T-helper 17 cell (primary cell): ENCODE measurements around the gene EMID1. TPM values are rescaled to one million over a fixed set of nuclear protein-coding genes. Genes with fewer than 3 reads are reported as not detected.

Experiments used
- ATAC-seq: fragments of 150-1000 bp; cut with Tn5 transposase; 2 replicates; pipeline ENCODE4 v1.10.0; 2021; ENCODE audit warnings: mild to moderate bottlenecking, moderate library complexity
- DNase-seq, 3 donors: peaks; one replicate each; pipeline versions ENCODE4 v3.0.0 to v3.0.0-alpha.2; 2020 to 2021
- H3K9me3 ChIP-seq: one replicate; pipeline ENCODE4 v1.7.0; 2013; ENCODE audit warnings: low read length, mild to moderate bottlenecking; ENCODE audit not compliant: control insufficient read depth, poor library complexity, severe bottlenecking
- H3K27ac Mint-ChIP-seq: one replicate; pipeline ENCODE4 v1.8.0; 2022; ENCODE audit warnings: mild to moderate bottlenecking, moderate library complexity, mixed read lengths
- H3K27me3 Mint-ChIP-seq: one replicate; pipeline ENCODE4 v1.8.0; 2022; ENCODE audit warnings: mixed read lengths
- H3K36me3 Mint-ChIP-seq: one replicate; pipeline ENCODE4 v1.8.0; 2022; ENCODE audit warnings: low read depth, mixed read lengths
- H3K4me1 Mint-ChIP-seq: one replicate; pipeline ENCODE4 v1.8.0; 2022; ENCODE audit warnings: mild to moderate bottlenecking, mixed read lengths
- H3K4me3 Mint-ChIP-seq: one replicate; pipeline ENCODE4 v1.8.0; 2022; ENCODE audit warnings: mild to moderate bottlenecking, moderate library complexity, mixed read lengths
- total RNA-seq, 4 donors: library from RNA in 2 of 4; stranded (reverse) in 2 of 4; gene quantifications; one replicate each; pipeline ENCODE4 v1.2.3 and lab custom pipeline; 2022 to 2026

The EMID1 gene
- total RNA-seq, 2 donors from 2014 or later, result not detected

- no peak for ATAC-seq
- no peak for DNase-seq
- H3K27ac Mint-ChIP-seq, result no peak overlapping the region
- no peak overlapping the region for H3K4me3 Mint-ChIP-seq
- no peaks in the 10 kb centered on the region for H3K9me3 ChIP-seq
- peaks cover 3% of the 10 kb centered on the region for H3K4me1 Mint-ChIP-seq
- peaks cover 2% of the 10 kb centered on the region for H3K36me3 Mint-ChIP-seq
- H3K27me3 Mint-ChIP-seq, result peaks cover 14% of the 10 kb centered on the region
Measured at GRCh38 chr22:29183971-29184848, 21.5 kb upstream of the EMID1 start.

GRCh38 chr22:29184849-29185490 is 20.7 kb upstream of the EMID1 start:
- Mint-ChIP-seq H3K27me3 (peaks cover 14% of the 10 kb centered on the region), H3K4me3 (no peak overlapping the region), H3K27ac (no peak overlapping the region), H3K36me3 (peaks cover 2% of the 10 kb centered on the region), H3K4me1 (peaks cover 3% of the 10 kb centered on the region)
- no peak for ATAC-seq
- DNase-seq, result no peak
- no peaks in the 10 kb centered on the region for H3K9me3 ChIP-seq

- peaks cover 2% of the 10 kb centered on the region for H3K36me3 Mint-ChIP-seq
- H3K4me3 Mint-ChIP-seq, result no peak overlapping the region
- ATAC-seq, result no peak
- H3K4me1 Mint-ChIP-seq, result peaks cover 3% of the 10 kb centered on the region
- DNase-seq, result no peak
- no peak overlapping the region for H3K27ac Mint-ChIP-seq
- no peaks in the 10 kb centered on the region for H3K9me3 ChIP-seq
- H3K27me3 Mint-ChIP-seq, result peaks cover 8% of the 10 kb centered on the region
Measured at GRCh38 chr22:29186302-29186701, 19.4 kb upstream of the EMID1 start.

GRCh38 chr22:29187831-29188230 is 17.9 kb upstream of the EMID1 start:
- peaks cover 8% of the 10 kb centered on the region for H3K27me3 Mint-ChIP-seq
- H3K27ac Mint-ChIP-seq, result no peak overlapping the region
- H3K36me3 Mint-ChIP-seq, result peaks cover 2% of the 10 kb centered on the region
- peaks cover 3% of the 10 kb centered on the region for H3K4me1 Mint-ChIP-seq
- no peak for ATAC-seq
- DNase-seq, result no peak
- no peak overlapping the region for H3K4me3 Mint-ChIP-seq
- no peaks in the 10 kb centered on the region for H3K9me3 ChIP-seq

GRCh38 chr22:29190051-29190450 is 15.6 kb upstream of the EMID1 start:
- H3K27ac Mint-ChIP-seq, result no peak overlapping the region
- H3K4me3 Mint-ChIP-seq, result no peak overlapping the region
- peaks cover 3% of the 10 kb centered on the region for H3K4me1 Mint-ChIP-seq
- peaks cover 2% of the 10 kb centered on the region for H3K36me3 Mint-ChIP-seq
- no peak for DNase-seq
- peaks cover 8% of the 10 kb centered on the region for H3K27me3 Mint-ChIP-seq
- no peaks in the 10 kb centered on the region for H3K9me3 ChIP-seq
- no peak for ATAC-seq

- no peak for ATAC-seq
- H3K4me1 Mint-ChIP-seq, result peaks cover 3% of the 10 kb centered on the region
- H3K27ac Mint-ChIP-seq, result no peak overlapping the region
- DNase-seq, result no peak
- H3K36me3 Mint-ChIP-seq, result peaks cover 2% of the 10 kb centered on the region
- H3K9me3 ChIP-seq, result no peaks in the 10 kb centered on the region
- peaks cover 15% of the 10 kb centered on the region for H3K27me3 Mint-ChIP-seq
- no peak overlapping the region for H3K4me3 Mint-ChIP-seq
Measured at GRCh38 chr22:29190918-29191317, 14.8 kb upstream of the EMID1 start.

GRCh38 chr22:29193021-29193420 is 12.7 kb upstream of the EMID1 start:
- H3K4me1 Mint-ChIP-seq, result peaks cover 5% of the 10 kb centered on the region
- no peak overlapping the region for H3K27ac Mint-ChIP-seq
- no peak for DNase-seq
- H3K9me3 ChIP-seq, result no peaks in the 10 kb centered on the region
- H3K36me3 Mint-ChIP-seq, result peaks cover 3% of the 10 kb centered on the region
- peaks cover 26% of the 10 kb centered on the region for H3K27me3 Mint-ChIP-seq
- no peak overlapping the region for H3K4me3 Mint-ChIP-seq
- ATAC-seq, result no peak

GRCh38 chr22:29194184-29194583 is 11.5 kb upstream of the EMID1 start:
- DNase-seq, result no peak
- Mint-ChIP-seq H3K27me3 (peaks cover 21% of the 10 kb centered on the region), H3K4me1 (peaks cover 2% of the 10 kb centered on the region)

GRCh38 chr22:29195118-29195963 is 10.4 kb upstream of the EMID1 start:
- H3K4me3 Mint-ChIP-seq, result no peak overlapping the region
- H3K27me3 Mint-ChIP-seq, result peaks cover 21% of the 10 kb centered on the region
- H3K9me3 ChIP-seq, result no peaks in the 10 kb centered on the region
- peaks cover 2% of the 10 kb centered on the region for H3K4me1 Mint-ChIP-seq
- peaks cover 3% of the 10 kb centered on the region for H3K36me3 Mint-ChIP-seq
- ATAC-seq, result no peak
- H3K27ac Mint-ChIP-seq, result no peak overlapping the region
- DNase-seq, result no peak

More at GRCh38 chr22:29194184-29194583, 11.5 kb upstream of the EMID1 start:
- H3K27ac Mint-ChIP-seq, result no peak overlapping the region
- H3K9me3 ChIP-seq, result no peaks in the 10 kb centered on the region
- H3K4me3 Mint-ChIP-seq, result no peak overlapping the region
- ATAC-seq, result no peak
- H3K36me3 Mint-ChIP-seq, result peaks cover 3% of the 10 kb centered on the region

- Mint-ChIP-seq H3K27ac (no peak overlapping the region), H3K36me3 (peaks cover 3% of the 10 kb centered on the region), H3K4me1 (peaks cover 4% of the 10 kb centered on the region), H3K4me3 (no peak overlapping the region), H3K27me3 (peaks cover 24% of the 10 kb centered on the region)
- no peak for ATAC-seq
- H3K9me3 ChIP-seq, result no peaks in the 10 kb centered on the region
- no peak for DNase-seq
Measured at GRCh38 chr22:29195964-29196666, 9.6 kb upstream of the EMID1 start.

GRCh38 chr22:29197096-29197495 is 8.6 kb upstream of the EMID1 start:
- H3K4me3 Mint-ChIP-seq, result no peak overlapping the region
- no peaks in the 10 kb centered on the region for H3K9me3 ChIP-seq
- H3K4me1 Mint-ChIP-seq, result peaks cover 10% of the 10 kb centered on the region
- H3K27me3 Mint-ChIP-seq, result peaks cover 26% of the 10 kb centered on the region
- no peak overlapping the region for H3K27ac Mint-ChIP-seq
- DNase-seq (no peak), ATAC-seq (no peak)
- H3K36me3 Mint-ChIP-seq, result peaks cover 3% of the 10 kb centered on the region

GRCh38 chr22:29198240-29198639 is 7.5 kb upstream of the EMID1 start:
- no peak overlapping the region for H3K27ac Mint-ChIP-seq
- H3K9me3 ChIP-seq, result no peaks in the 10 kb centered on the region
- ATAC-seq (no peak), DNase-seq (no peak)
- H3K4me3 Mint-ChIP-seq, result no peak overlapping the region
- H3K36me3 Mint-ChIP-seq, result peaks cover 3% of the 10 kb centered on the region
- peaks cover 18% of the 10 kb centered on the region for H3K4me1 Mint-ChIP-seq
- H3K27me3 Mint-ChIP-seq, result peaks cover 26% of the 10 kb centered on the region
